T follicular helper cell (primary cell): ENCODE data around the gene RPL19.
"Not testable (repeated sequence)": the region's sequence is repeated elsewhere in the genome, so short reads cannot be mapped to it uniquely, and the experiment has no call there.

ENCODE experiments used
- DNase-seq: peaks from one replicate; pipeline ENCODE4 v3.0.0-alpha.2; 2020; ENCODE audit warnings: low read depth

RPL19 gene

DNA sequence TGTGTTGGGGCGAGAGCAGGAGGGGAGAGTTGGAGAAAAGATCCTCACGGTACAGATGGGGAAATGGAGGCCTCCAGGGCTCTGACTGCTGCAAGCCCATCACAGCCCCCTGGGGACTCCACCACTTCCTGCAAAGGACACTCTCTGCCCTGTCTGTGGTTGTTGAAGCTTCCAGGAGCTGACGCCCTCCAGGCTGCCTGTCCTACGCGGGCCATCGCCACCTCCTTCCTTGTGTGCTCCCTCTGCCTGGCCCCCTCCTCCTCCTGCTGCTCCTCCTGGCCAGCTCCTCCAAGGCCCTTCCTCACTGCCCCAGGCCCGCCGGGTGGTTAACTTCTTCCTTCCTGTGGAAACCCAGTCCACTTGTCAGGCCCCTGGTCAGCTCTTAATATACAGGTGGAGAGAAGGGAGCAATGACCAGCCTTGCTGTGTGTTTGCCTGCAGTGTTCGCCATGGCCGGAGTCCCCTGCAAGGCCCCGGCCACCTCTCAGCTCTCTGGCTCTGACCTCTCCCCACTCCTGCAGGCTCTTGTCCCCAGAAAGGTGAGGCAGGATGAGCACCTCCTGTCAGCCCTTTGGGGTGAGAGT lies 44.0 kb downstream of the RPL19 start:
- DNase-seq: no peak

DNA sequence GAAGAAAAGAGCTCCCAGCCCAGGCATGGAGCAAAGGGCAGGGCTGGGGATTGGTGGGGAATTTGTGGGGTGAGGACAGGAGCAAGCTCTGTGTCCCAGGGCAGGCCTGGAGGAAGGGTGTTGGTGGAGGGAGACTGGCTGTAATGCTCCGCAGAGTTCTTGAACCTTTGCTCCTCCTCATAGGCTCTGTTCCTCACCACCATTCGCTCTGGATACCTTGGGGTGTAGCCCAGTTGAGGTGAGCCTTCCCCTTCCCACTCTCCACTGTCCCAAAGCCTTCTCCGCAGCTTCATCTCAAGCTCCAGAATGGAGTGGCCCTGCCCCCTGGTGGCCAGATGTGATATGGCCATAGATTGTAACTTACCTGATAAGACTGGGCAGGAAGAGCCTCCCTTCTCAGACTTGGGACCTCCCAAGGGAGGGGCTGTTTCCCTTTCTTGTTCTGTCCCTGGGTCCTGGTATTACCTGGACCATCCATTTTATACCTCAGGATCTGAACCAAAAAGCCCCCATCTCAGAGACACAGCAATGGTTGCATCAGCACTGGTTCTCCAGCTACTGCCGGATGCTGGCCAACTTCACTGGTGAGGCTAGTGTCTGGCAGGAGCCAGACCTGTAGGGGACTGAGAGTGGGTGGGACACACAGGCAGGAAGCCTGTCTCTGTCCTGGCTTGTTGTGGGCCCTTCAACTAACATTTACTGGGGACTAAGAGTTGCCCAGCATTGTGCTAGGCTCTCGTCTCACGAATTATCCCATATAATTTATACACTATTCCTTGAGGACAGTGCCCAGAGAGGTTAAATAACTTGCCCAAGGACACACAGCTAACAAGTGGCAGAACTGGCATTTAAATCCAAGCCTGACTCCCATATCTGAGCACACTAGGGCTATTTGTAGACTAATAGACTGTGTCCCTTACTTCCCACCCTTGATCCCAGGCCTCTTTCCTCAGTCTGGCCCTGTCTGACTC lies 44.8 kb downstream of the RPL19 start:
- peak; percentile 76 for DNase-seq

DNA sequence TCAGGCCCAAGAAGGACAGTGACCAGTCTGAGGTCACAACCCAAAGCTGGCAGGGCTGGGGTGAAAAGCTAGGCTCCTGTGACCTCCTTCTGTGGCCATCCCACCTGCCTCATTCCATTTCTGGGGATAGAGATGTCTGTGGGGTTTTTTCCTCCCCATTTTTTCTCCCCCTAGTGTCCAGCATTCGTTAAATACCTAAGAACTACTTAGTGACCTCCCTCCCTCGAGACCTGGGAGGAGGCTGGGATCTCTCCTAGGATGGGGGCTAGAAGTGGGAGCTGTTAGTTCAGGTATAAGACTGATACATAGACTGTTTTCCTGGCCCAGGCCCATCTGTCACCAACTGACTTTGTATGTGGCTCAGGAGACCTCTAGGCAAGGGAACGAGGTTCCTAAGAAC lies 46.2 kb downstream of the RPL19 start:
- no peak for DNase-seq

DNA sequence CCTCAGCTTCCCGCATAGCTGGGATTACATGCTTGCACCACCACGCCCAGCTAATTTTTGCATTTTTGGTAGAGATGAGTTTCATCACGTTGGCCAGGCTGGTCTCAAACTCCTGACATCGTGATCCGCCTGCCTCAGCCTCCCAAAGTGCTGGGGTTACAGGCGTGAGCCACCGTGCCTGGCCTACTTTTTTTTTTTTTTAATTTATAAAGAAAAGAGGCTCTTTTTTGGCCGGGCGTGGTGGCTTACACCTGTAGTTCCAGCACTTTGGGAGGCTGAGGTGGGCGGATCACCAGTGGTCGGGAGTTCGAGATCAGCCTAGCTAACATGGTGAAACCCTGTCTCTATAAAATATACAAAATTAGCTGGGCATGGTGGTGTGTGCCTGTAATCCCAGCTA lies 50.0 kb downstream of the RPL19 start:
- DNase-seq: not testable (repeated sequence)

DNA sequence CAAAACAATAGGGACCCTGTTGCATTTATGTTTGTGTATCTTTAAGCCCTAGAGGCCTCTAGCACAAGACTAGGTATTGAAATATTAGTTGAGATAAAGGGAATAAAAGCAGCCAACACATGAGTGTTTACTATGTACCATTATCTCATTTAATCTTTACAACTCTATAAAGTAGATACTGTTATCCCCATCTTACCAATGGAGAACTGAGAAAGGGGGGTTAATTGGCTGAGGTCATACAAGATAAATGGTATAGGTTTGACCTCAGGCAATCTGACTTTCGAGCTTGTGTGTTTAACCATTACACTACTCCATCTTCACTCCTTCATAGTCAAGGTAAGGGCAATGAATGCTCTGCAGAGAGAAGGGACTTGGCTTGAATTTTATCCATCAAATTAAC lies 51.9 kb downstream of the RPL19 start:
- DNase-seq: no peak

DNA sequence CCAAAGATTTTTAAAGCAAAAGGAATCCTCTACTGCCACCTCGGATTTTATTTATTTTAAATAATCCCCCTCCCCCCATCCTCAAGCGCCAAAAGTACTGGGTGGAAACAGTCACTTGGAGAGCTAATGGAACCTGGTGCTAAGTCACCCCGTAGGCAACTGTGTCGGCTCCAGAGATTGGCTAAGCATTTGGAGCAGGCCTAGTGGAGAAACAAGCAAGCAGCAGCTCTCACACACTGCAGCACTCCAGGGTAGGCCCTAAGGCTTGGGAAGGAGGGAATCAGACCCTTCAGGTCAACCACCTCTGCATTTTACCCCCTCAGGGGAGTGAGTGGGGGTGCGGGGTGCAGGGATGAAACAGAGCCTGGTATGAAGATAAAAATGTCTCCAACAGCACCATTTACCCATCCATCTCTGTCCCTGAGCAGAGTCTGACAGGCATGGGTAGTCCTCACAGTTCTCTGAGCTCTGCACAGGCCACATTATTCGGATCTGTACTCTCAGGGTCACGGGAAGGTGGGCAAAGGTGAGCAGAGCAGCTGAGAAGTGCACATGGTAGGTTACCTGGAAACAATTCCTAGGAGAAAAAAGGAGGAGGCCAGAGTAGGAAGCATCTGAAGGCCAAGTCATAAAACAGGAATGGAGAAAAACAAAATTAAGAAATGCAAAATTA lies 52.8 kb downstream of the RPL19 start:
- no peak for DNase-seq
